ENCODE results near the gene CCDC144A.
"Not testable (repeated sequence)": the region's sequence is repeated elsewhere in the genome, so short reads cannot be mapped to it uniquely, and the experiment has no call there.

CCDC144A gene

GRCh38 chr17:16818821-16819683 is 129.0 kb downstream of the CCDC144A start:
- Histone ChIP-seq H3K9ac (ENCODE audit: low read length in 5 of 5) (no peak overlapping the region), H3K4me3 (ENCODE audit: low read depth in 1 of 5, low read length in 5 of 5) (no peak overlapping the region), H3K9me3 (ENCODE audit: control insufficient read depth in 5 of 5, low read length in 5 of 5) (no peaks in the 10 kb centered on the region), H3K27me3 (ENCODE audit: control insufficient read depth in 5 of 5, insufficient read depth in 4 of 5, low read length in 5 of 5) (peaks cover 0 to 3% (median 0%) of the 10 kb centered on the region in 5 donors), H3K36me3 (ENCODE audit: control insufficient read depth in 5 of 5, insufficient read depth in 5 of 5, low read length in 5 of 5) (no peaks in the 10 kb centered on the region), H3K27ac (ENCODE audit: low read depth, low read length) (no peak overlapping the region), H3K4me1 (ENCODE audit: control insufficient read depth in 5 of 5, insufficient read depth in 5 of 5, low read length in 5 of 5) (peaks cover 8 to 34% (median 27%) of the 10 kb centered on the region in 5 donors)

GRCh38 chr17:16820161-16820877 is 130.3 kb downstream of the CCDC144A start:
- no peak overlapping the region for H3K27ac ChIP-seq (ENCODE audit: low read depth, low read length)
- no peaks in the 10 kb centered on the region for H3K36me3 ChIP-seq (ENCODE audit: control insufficient read depth in 5 of 5, insufficient read depth in 5 of 5, low read length in 5 of 5)
- H3K9me3 ChIP-seq (ENCODE audit: control insufficient read depth in 5 of 5, low read length in 5 of 5), result no peaks in the 10 kb centered on the region
- H3K27me3 ChIP-seq (ENCODE audit: control insufficient read depth in 5 of 5, insufficient read depth in 4 of 5, low read length in 5 of 5), result no peaks in the 10 kb centered on the region
- no peak overlapping the region for H3K9ac ChIP-seq (ENCODE audit: low read length in 5 of 5)
- peak overlapping the region in 1 of 5 donors; percentile 6 for H3K4me3 ChIP-seq (ENCODE audit: low read depth in 1 of 5, low read length in 5 of 5)
- H3K4me1 ChIP-seq (ENCODE audit: control insufficient read depth in 5 of 5, insufficient read depth in 5 of 5, low read length in 5 of 5), result peaks cover 8 to 34% (median 27%) of the 10 kb centered on the region in 5 donors

GRCh38 chr17:16820979-16821543 is 131.0 kb downstream of the CCDC144A start:
- no peak overlapping the region for H3K27ac ChIP-seq (ENCODE audit: low read depth, low read length)
- no peak overlapping the region for H3K4me3 ChIP-seq (ENCODE audit: low read depth in 1 of 5, low read length in 5 of 5)
- H3K4me1 ChIP-seq (ENCODE audit: control insufficient read depth in 5 of 5, insufficient read depth in 5 of 5, low read length in 5 of 5), result peaks cover 8 to 34% (median 27%) of the 10 kb centered on the region in 5 donors
- H3K9ac ChIP-seq (ENCODE audit: low read length in 5 of 5), result no peak overlapping the region
- no peaks in the 10 kb centered on the region for H3K36me3 ChIP-seq (ENCODE audit: control insufficient read depth in 5 of 5, insufficient read depth in 5 of 5, low read length in 5 of 5)
- H3K9me3 ChIP-seq (ENCODE audit: control insufficient read depth in 5 of 5, low read length in 5 of 5), result no peaks in the 10 kb centered on the region
- H3K27me3 ChIP-seq (ENCODE audit: control insufficient read depth in 5 of 5, insufficient read depth in 4 of 5, low read length in 5 of 5), result no peaks in the 10 kb centered on the region

GRCh38 chr17:16822133-16822532 is 132.1 kb downstream of the CCDC144A start:
- not testable (repeated sequence) for H3K36me3 ChIP-seq (ENCODE audit: control insufficient read depth in 5 of 5, insufficient read depth in 5 of 5, low read length in 5 of 5); H3K27ac ChIP-seq (ENCODE audit: low read depth, low read length); H3K4me3 ChIP-seq (ENCODE audit: low read depth in 1 of 5, low read length in 5 of 5); H3K9ac ChIP-seq (ENCODE audit: low read length in 5 of 5); H3K9me3 ChIP-seq (ENCODE audit: control insufficient read depth in 5 of 5, low read length in 5 of 5); H3K27me3 ChIP-seq (ENCODE audit: control insufficient read depth in 5 of 5, insufficient read depth in 4 of 5, low read length in 5 of 5)
- peaks cover 8 to 34% (median 27%) of the 10 kb centered on the region in 5 donors for H3K4me1 ChIP-seq (ENCODE audit: control insufficient read depth in 5 of 5, insufficient read depth in 5 of 5, low read length in 5 of 5)

GRCh38 chr17:16823768-16824406 is 133.8 kb downstream of the CCDC144A start:
- peaks cover 8 to 24% (median 15%) of the 10 kb centered on the region in 5 donors for H3K4me1 ChIP-seq (ENCODE audit: control insufficient read depth in 5 of 5, insufficient read depth in 5 of 5, low read length in 5 of 5)
- not testable (repeated sequence) for H3K9me3 ChIP-seq (ENCODE audit: control insufficient read depth in 5 of 5, low read length in 5 of 5); H3K9ac ChIP-seq (ENCODE audit: low read length in 5 of 5); H3K4me3 ChIP-seq (ENCODE audit: low read depth in 1 of 5, low read length in 5 of 5); H3K27ac ChIP-seq (ENCODE audit: low read depth, low read length); H3K27me3 ChIP-seq (ENCODE audit: control insufficient read depth in 5 of 5, insufficient read depth in 4 of 5, low read length in 5 of 5); H3K36me3 ChIP-seq (ENCODE audit: control insufficient read depth in 5 of 5, insufficient read depth in 5 of 5, low read length in 5 of 5)
